ENCODE measurements around the gene TNRC6C. TPM values are rescaled to one million over a fixed set of nuclear protein-coding genes. Genes with fewer than 3 reads are reported as not detected.

Gene TNRC6C
- total and polyA plus RNA-seq, 2 of the 13 experiments (the other 11 are each of a cell fraction or from before 2014, with no cell fraction given): 0.66 to 4.9 TPM

GRCh38 chr17:77942112-77942988 lies 16.2 kb upstream of the TNRC6C start (continued):
- TF ChIP-seq FOXP4 (CRISPR knock-in tag; IDR thresholded peaks at IDR 0.05): peak; percentile 58; the same call in 1 of the 2 replicates
- TF ChIP-seq SOX13 (IDR thresholded peaks at IDR 0.05): 0 out of 2 replicates have a peak, but pooled peaks have one; percentile 47
- peak in 1 of 2 experiments; percentile 90; a peak in 2 of 4 replicates for TF ChIP-seq SOX13 (CRISPR knock-in tag; conservative IDR thresholded peaks at IDR 0.05 in 1 of 2, IDR thresholded peaks at IDR 0.05 in 1 of 2)
- 0 out of 2 replicates have a peak, but pooled peaks have one; percentile 16 for TF ChIP-seq ZBTB25 (CRISPR knock-in tag; IDR thresholded peaks at IDR 0.05)
- no peak for TF ChIP-seq ZNF232 (CRISPR knock-in tag; IDR thresholded peaks at IDR 0.05; ENCODE audit: borderline replicate concordance)
- TF ChIP-seq UBTF (CRISPR knock-in tag; IDR thresholded peaks at IDR 0.05): 0 out of 2 replicates have a peak, but pooled peaks have one; percentile 23
